ENCODE results near the gene ANXA4.

- TF ChIP-seq MYNN (CRISPR knock-in tag; IDR thresholded peaks at IDR 0.05; ENCODE audit: low read depth), result no peak
- TF ChIP-seq MAFF (IDR thresholded peaks at IDR 0.05; ENCODE audit: low read depth, low read length), result no peak
- TF ChIP-seq CC2D1A (CRISPR knock-in tag; IDR thresholded peaks at IDR 0.05), result no peak
- TF ChIP-seq, protein P1, sequence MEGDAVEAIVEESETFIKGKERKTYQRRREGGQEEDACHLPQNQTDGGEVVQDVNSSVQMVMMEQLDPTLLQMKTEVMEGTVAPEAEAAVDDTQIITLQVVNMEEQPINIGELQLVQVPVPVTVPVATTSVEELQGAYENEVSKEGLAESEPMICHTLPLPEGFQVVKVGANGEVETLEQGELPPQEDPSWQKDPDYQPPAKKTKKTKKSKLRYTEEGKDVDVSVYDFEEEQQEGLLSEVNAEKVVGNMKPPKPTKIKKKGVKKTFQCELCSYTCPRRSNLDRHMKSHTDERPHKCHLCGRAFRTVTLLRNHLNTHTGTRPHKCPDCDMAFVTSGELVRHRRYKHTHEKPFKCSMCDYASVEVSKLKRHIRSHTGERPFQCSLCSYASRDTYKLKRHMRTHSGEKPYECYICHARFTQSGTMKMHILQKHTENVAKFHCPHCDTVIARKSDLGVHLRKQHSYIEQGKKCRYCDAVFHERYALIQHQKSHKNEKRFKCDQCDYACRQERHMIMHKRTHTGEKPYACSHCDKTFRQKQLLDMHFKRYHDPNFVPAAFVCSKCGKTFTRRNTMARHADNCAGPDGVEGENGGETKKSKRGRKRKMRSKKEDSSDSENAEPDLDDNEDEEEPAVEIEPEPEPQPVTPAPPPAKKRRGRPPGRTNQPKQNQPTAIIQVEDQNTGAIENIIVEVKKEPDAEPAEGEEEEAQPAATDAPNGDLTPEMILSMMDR (CRISPR knock-in tag; IDR thresholded peaks at IDR 0.05), result no peak
- no peak for TF ChIP-seq TARDBP (CRISPR knock-in tag; IDR thresholded peaks at IDR 0.05)
- TF ChIP-seq, protein P2, sequence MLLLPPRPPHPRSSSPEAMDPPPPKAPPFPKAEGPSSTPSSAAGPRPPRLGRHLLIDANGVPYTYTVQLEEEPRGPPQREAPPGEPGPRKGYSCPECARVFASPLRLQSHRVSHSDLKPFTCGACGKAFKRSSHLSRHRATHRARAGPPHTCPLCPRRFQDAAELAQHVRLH (CRISPR knock-in tag; IDR thresholded peaks at IDR 0.05; ENCODE audit: borderline replicate concordance, low read depth), result no peak
- TF ChIP-seq EZH2 (conservative IDR thresholded peaks at IDR 0.05; ENCODE audit: low read depth, low read length), result no peak
- no peak for TF ChIP-seq HNRNPUL1 (IDR thresholded peaks at IDR 0.05; ENCODE audit: low read depth, low read length)
- TF ChIP-seq ELF3 (CRISPR knock-in tag; IDR thresholded peaks at IDR 0.05), result no peak
- TF ChIP-seq JUNB (CRISPR knock-in tag; IDR thresholded peaks at IDR 0.05; ENCODE audit: borderline replicate concordance), result no peak
- TF ChIP-seq DNMT1 (CRISPR knock-in tag; IDR thresholded peaks at IDR 0.05), result no peak
These were observed 503 bp downstream of the ANXA4 start for GRCh38 chr2:69742322-69742952.

All from HepG2 (cell line).